NOMO-1 (cell line): ENCODE results near the gene KDM7A.
"Not testable (repeated sequence)": the region's sequence is repeated elsewhere in the genome, so short reads cannot be mapped to it uniquely, and the experiment has no call there.

ENCODE experiments used
- DNase-seq, 2 experiments: peaks; one replicate each; lab custom pipeline; 2025; ENCODE audit not compliant: unreplicated experiment in 2 of 2; lab: John Stamatoyannopoulos, UW

The KDM7A gene

DNA sequence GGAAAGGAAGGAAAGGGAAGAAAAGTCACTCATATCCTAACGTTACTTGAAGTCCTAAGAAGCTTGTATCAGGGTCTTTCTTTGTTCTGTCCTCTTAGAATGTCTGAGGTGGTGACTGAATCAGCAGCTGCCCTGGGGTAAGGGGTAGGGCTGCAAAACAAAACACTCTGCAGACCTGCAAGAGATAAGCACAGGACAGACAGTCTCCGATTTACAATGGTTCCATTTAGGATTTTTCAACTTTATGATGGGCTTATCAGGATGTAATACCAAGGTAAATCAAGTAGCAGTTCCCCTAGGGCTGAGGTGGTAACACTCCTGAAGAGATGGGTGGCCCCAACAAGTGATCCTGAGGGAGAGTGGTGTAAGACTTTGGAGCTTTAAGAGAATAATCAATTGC is 16.5 kb downstream of the KDM7A start:
- no peak for DNase-seq

- no peak for DNase-seq
Observed at GRCh38 chr7:140159497-140159896, 17.3 kb downstream of the KDM7A start.

- no peak for DNase-seq
Observed at GRCh38 chr7:140156460-140157080, 20.2 kb downstream of the KDM7A start.

DNA sequence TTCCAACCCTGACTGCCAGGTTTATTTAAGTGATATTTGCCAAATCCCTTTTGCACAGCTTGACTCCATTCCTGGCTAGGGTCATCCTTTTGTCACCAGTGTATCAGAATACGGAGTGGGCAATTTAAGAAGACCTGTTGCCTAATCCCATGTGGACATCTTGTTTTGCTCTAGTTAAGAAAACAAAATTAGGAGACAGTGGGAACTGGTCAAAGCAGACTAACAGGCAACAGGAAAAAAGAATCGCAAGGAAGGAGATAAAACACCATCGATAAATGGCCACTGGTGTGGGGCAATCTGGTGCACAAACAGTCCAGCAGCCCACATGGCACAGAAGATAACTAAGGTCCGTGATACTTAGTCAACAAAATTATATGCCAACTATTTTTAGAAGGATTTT is 21.4 kb downstream of the KDM7A start:
- no peak for DNase-seq

DNA sequence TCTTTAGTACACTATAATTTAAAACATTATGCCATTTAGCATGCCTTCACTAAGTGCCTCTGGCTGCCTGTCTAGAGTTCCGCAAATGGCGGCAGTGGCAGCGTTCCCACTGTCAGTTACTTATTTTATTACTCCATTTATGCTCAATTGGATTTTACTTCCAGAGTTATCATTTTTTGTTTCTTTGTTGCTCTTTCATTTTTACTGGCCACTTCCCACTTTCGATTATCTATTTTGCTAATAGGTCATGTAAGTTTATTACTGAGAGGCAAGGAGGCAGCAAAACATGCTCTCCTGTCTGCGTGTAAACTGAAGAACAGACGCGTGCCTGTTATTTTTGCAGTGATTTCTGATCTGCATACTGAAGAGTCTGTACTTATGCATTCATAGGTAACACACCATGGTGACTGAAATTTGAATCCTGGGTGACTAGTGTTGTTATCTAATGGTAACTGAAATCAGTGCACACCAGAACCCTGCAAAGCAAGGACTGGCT is 23.1 kb downstream of the KDM7A start:
- no peak for DNase-seq

GRCh38 chr7:140146574-140146973 is 30.2 kb downstream of the KDM7A start:
- DNase-seq: no peak

DNA sequence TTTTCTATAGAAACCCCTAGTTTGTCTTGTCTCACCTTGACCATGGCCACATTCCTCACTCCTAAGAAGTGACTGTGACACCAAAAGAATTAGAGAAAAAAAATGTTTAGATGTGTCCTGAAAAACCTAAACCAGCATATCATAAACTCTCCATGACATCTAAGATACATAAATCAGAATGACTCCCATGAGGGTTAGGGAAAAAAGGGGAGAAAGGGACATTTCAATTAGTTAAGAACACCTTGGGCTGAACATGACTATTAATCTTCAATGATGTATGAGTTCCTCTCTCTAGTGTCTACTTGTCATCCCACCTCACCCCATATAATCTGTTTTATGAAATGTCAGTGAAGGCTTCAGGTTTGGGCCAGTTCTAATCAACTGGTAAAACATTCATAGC is 31.1 kb downstream of the KDM7A start:
- DNase-seq: no peak

GRCh38 chr7:140144821-140145220 is 32.0 kb downstream of the KDM7A start:
- DNase-seq: no peak

DNA sequence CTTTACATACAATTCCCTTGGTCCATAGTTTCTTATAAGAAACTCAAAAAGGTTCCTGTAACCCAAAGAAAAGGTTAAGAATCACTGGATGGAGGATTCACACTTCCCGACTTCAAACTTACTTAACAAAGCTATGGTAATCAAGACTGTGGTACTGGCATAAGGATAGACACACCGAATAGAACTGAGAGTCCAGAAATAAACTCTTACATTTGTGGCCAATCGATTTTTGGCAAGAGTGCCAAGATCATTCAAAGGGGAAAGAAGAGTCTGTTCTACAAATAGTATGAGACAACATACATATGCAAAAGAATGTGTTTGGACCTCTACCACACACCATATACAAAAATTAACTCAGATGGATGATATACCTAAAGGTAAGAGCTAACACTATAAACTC is 32.8 kb downstream of the KDM7A start:
- DNase-seq: no peak

GRCh38 chr7:140142031-140142430 is 34.8 kb downstream of the KDM7A start:
- no peak for DNase-seq

DNA sequence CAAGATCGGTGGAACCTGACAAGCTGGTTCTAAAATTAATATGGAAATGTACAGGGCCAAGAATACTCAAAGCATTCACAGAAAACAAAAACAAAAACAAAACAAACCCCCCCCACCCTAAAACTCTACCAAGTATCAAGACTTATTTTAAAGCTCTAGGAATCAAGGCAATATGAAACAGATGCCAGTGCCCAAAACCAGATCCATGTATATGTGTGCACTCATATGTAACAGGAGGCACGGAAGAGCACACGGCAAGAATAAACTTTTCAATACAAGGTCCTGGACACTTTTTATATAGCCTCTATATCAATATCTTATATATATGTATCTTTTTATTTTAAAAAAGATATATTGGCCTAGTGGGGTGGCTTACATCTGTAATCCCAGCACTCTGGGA is 35.5 kb downstream of the KDM7A start:
- no peak for DNase-seq

DNA sequence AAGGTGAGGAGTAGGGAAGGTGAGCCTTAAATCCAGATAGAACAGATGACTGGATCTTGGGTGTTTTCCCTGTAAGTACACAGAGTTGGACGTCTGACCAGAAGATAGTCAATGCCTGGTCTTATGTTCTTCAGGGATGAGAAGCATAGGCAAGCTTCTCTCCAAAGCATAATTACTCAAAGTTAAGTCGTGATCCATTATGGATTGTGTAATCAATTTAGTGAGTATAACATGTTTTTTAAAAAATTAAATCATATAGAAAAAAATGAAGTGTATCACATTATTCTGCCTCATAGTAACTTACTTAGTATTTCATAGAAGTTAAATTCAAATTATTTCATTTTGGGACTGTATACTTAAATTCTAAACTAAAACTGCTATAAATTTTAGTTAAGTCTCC is 39.7 kb downstream of the KDM7A start:
- no peak for DNase-seq

- DNase-seq: no peak
Observed at GRCh38 chr7:140136073-140136472, 40.7 kb downstream of the KDM7A start.

GRCh38 chr7:140134039-140134438 is 42.7 kb downstream of the KDM7A start:
- DNase-seq: no peak

DNA sequence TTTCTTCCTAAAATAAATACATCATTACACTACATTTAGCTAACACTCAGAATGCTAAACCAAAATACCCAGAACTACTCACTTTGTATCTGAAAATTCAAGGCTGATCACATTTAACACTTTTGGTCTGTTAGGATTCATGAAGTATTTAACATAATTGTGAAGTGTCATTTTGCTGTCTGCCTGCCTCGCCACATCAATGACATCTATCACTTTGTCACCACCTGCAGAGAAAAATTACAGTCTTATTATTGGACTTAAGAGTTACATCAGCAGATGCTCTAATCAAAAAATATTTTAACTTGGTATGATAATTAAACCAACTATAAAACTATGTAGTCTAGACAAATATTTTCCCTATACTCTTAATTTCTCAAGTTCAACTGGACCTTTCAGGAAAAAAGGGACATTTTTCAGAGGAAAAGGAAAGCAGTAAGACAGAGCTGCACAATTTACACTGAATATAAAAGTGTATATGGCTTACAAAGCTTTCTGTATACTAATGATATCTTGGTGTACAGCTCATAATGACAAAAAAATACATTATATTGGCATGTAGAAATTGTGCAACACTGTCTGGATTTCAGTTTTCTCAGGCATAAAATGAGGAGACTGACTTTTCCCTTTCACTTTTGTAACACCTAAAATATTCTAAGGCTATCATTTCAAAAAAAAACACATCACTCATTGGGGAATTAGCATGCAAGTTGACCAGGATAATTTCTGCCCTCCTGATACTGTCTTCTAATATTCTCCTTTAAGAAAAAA is 49.2 kb downstream of the KDM7A start:
- no peak for DNase-seq

- no peak for DNase-seq
Observed at GRCh38 chr7:140126435-140127034, 50.2 kb downstream of the KDM7A start.

- no peak for DNase-seq
Observed at GRCh38 chr7:140122965-140123364, 53.8 kb downstream of the KDM7A start.

GRCh38 chr7:140121326-140121725 is 55.5 kb downstream of the KDM7A start:
- DNase-seq: no peak

DNA sequence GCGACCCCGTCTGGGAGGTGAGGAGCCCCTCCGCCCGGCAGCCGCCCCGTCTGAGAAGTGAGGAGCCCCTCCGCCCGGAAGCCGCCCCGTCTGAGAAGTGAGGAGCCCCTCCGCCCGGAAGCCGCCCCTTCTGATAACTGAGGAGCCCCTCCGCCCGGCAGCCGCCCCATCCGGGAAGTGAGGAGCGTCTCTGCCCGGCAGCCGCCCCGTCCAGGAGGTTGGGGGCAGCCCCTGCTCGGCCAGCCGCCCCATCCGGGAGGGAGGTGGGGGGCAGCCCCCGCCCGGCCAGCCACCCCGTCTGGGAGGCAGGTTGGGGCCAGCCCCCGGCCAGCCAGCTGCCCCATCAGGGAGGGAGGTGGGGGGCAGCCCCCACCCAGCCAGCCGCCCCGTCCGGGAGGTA is 62.0 kb downstream of the KDM7A start:
- DNase-seq: not testable (repeated sequence)

DNA sequence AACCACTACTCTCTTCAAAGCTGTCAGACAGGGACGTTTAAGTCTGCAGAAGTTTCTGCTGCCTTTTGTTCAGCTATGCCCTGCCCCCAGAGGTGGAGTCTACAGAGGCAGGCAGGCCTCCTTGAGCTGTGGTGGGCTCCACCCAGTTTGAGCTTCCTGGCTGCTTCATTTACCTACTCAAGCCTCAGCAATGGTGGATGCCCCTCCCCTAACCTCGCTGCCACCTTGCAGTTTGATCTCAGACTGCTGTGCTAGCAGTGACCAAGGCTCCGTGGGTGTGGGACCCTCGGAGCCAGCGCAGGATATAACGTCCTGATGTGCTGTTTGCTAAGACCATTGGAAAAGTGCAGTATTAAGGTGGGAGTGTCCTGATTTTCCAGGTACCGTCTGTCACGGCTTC is 68.0 kb downstream of the KDM7A start:
- DNase-seq: not testable (repeated sequence)

- no peak for DNase-seq
Observed at GRCh38 chr7:140096459-140096858, 80.3 kb downstream of the KDM7A start.

- DNase-seq: no peak
Observed at GRCh38 chr7:140093375-140093774, 83.4 kb downstream of the KDM7A start.
